HEK293 (cell line): Measurements from ENCODE around the gene AFDN.

Source experiments
- TCF7L2 ChIP-seq: IDR thresholded peaks from 2 replicates; pipeline ENCODE4 v1.6.1; 2011; ENCODE audit warnings: low read depth, mild to moderate bottlenecking, inconsistent platforms, low read length, moderate library complexity, borderline replicate concordance
- ZNF311 ChIP-seq: fragments of 450-650 bp; formaldehyde crosslinking; IDR thresholded peaks from 2 replicates; pipeline ENCODE4 v1.5.1; 2017; ENCODE audit warnings: missing biosample characterization, missing genetic modification characterization, borderline replicate concordance

- no peak for TF ChIP-seq ZNF311 (tag by site-specific recombination)
- no peak for TF ChIP-seq TCF7L2
Measured at GRCh38 chr6:167993831-167994230, 167.1 kb downstream of the AFDN start.
